ENCODE data around the gene DCAF6. TPM values are rescaled to one million over a fixed set of nuclear protein-coding genes. Genes with fewer than 3 reads are reported as not detected.
A peak's percentile ranks its signal among the peaks of the same experiment; 100 is the strongest.

DCAF6 gene
- total RNA-seq, 2 donors from 2014 or later = 71.4 to 116 TPM

- no peaks in the 10 kb centered on the region for H3K9me3 ChIP-seq
- H3K36me3 ChIP-seq = no peaks in the 10 kb centered on the region
- WGBS = 0% methylated on average over 43 of the region's 45 CpGs
- H3K4me3 ChIP-seq = peak overlapping the region; percentile 85 to 90
- H3K4me1 ChIP-seq (replicated peaks) = peaks cover 1% of the 10 kb centered on the region
- no peak for TF ChIP-seq POLR2AphosphoS5 (IDR thresholded peaks at IDR 0.05)
- TF ChIP-seq POLR2A (IDR thresholded peaks at IDR 0.05) = peak; percentile 89
- DNase-seq (ENCODE audit: low spot score) = peak; percentile 23
- intact Hi-C loops (cut with DNase I) = loop anchor here (2.0 to 5.0 kb wide), 3 partner anchors 147 to 243 kb away; partner anchors contain the start of genes MPZL1 and TIPRL
- H3K27ac ChIP-seq = peak overlapping the region; percentile 95 to 98
- H3K27me3 ChIP-seq (replicated peaks; ENCODE audit: insufficient read depth) = no peaks in the 10 kb centered on the region
These were observed 1.0 kb upstream of the DCAF6 start for GRCh38 chr1:167935216-167936067.

- peak; percentile 77 for TF ChIP-seq POLR2AphosphoS5 (IDR thresholded peaks at IDR 0.05)
- peak; percentile 52 for TF ChIP-seq POLR2A (IDR thresholded peaks at IDR 0.05)
- TF ChIP-seq CTCF (IDR thresholded peaks at IDR 0.05) = no peak
- peak; percentile 83 for DNase-seq (ENCODE audit: low spot score)
- H3K4me3 ChIP-seq = peak within 1 kb of the TSS; percentile 85 to 90
- peak within 1 kb of the TSS; percentile 95 to 98 for H3K27ac ChIP-seq
- no peaks in the 10 kb centered on the region for H3K4me1 ChIP-seq (replicated peaks)
- intact Hi-C loops (cut with DNase I) = loop anchor here (2.0 to 5.0 kb wide), 3 partner anchors 145 to 242 kb away; partner anchors contain the start of genes MPZL1 and TIPRL
- H3K27me3 ChIP-seq (replicated peaks; ENCODE audit: insufficient read depth) = no peaks in the 10 kb centered on the region
- H3K9me3 ChIP-seq = no peaks in the 10 kb centered on the region
- under 1% methylated on average over 47 of the region's 51 CpGs for WGBS
- no peaks in the 10 kb centered on the region for H3K36me3 ChIP-seq
These were observed 636 bp downstream of the DCAF6 start, which contains the start of gene MPC2 for GRCh38 chr1:167936930-167937708. MPC2 (minus strand) TSS chr1:167937072; CDS start chr1:167935841, 1,231 bp downstream.

GRCh38 chr1:167937709-167938010 is 1.2 kb downstream of the DCAF6 start:
- peak overlapping the region; percentile 95 to 98 for H3K27ac ChIP-seq
- no peaks in the 10 kb centered on the region for H3K9me3 ChIP-seq
- no peaks in the 10 kb centered on the region for H3K27me3 ChIP-seq (replicated peaks; ENCODE audit: insufficient read depth)
- intact Hi-C loops (cut with DNase I) = loop anchor here (2.0 to 5.0 kb wide), 3 partner anchors 145 to 241 kb away; partner anchors contain the start of genes MPZL1 and TIPRL
- no peak for DNase-seq (ENCODE audit: low spot score)
- H3K4me1 ChIP-seq (replicated peaks) = no peaks in the 10 kb centered on the region
- H3K4me3 ChIP-seq = peak overlapping the region; percentile 85 to 90
- TF ChIP-seq CTCF (IDR thresholded peaks at IDR 0.05) = no peak
- no peak for TF ChIP-seq POLR2AphosphoS5 (IDR thresholded peaks at IDR 0.05)
- no peak for TF ChIP-seq POLR2A (IDR thresholded peaks at IDR 0.05)
- no peaks in the 10 kb centered on the region for H3K36me3 ChIP-seq
- WGBS = 1% methylated on average over 5 of the region's 5 CpGs

- H3K4me1 ChIP-seq (replicated peaks) = no peaks in the 10 kb centered on the region
- TF ChIP-seq CTCF (IDR thresholded peaks at IDR 0.05) (no peak), POLR2A (IDR thresholded peaks at IDR 0.05) (no peak), POLR2AphosphoS5 (IDR thresholded peaks at IDR 0.05) (no peak)
These were observed 1.7 kb downstream of the DCAF6 start for GRCh38 chr1:167938080-167938636.

GRCh38 chr1:167940264-167940663 is 3.8 kb downstream of the DCAF6 start:
- intact Hi-C loops (cut with DNase I) = no loop called here
- no peak overlapping the region for H3K27ac ChIP-seq
- DNase-seq (ENCODE audit: low spot score) = no peak
- no peaks in the 10 kb centered on the region for H3K27me3 ChIP-seq (replicated peaks; ENCODE audit: insufficient read depth)
- no peaks in the 10 kb centered on the region for H3K9me3 ChIP-seq
- no peaks in the 10 kb centered on the region for H3K4me1 ChIP-seq (replicated peaks)
- no peak overlapping the region for H3K4me3 ChIP-seq
- no peaks in the 10 kb centered on the region for H3K36me3 ChIP-seq
- TF ChIP-seq POLR2A (IDR thresholded peaks at IDR 0.05) (no peak), CTCF (IDR thresholded peaks at IDR 0.05) (no peak), POLR2AphosphoS5 (IDR thresholded peaks at IDR 0.05) (no peak)
- 94% methylated on average over 2 of the region's 2 CpGs for WGBS

More at GRCh38 chr1:167938080-167938636, 1.7 kb downstream of the DCAF6 start:
- intact Hi-C loops (cut with DNase I) = loop anchor here (5.0 kb wide), 2 partner anchors 144 to 216 kb away; partner anchors contain the start of gene MPZL1
- no peak for DNase-seq (ENCODE audit: low spot score)
- H3K9me3 ChIP-seq = no peaks in the 10 kb centered on the region
- H3K4me3 ChIP-seq = peak overlapping the region; percentile 85 to 90
- H3K36me3 ChIP-seq = no peaks in the 10 kb centered on the region
- H3K27me3 ChIP-seq (replicated peaks; ENCODE audit: insufficient read depth) = no peaks in the 10 kb centered on the region
- 48% methylated on average over 5 of the region's 5 CpGs for WGBS
- peak overlapping the region; percentile 95 to 98 for H3K27ac ChIP-seq

Data from prostate gland (tissue), 2 donors.